ENCODE measurements around the gene TMEM88.

Gene TMEM88

DNA sequence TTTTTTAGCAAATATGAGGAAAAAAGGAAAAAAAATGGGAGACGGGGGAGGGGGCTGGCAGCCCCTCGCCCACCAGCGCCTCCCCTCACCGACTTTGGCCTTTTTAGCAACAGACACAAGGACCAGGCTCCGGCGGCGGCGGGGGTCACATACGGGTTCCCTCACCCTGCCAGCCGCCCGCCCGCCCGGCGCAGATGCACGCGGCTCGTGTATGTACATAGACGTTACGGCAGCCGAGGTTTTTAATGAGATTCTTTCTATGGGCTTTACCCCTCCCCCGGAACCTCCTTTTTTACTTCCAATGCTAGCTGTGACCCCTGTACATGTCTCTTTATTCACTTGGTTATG lies 1.2 kb upstream of the TMEM88 start:
- Histone ChIP-seq H4K20me1 (ENCODE audit: insufficient read depth, low read length, poor library complexity, severe bottlenecking) (peaks cover 16% of the 10 kb centered on the region), H3F3A (ENCODE audit: low read depth) (no peaks in the 10 kb centered on the region), H3K4me1 (ENCODE audit: insufficient read depth, low read length, poor library complexity, severe bottlenecking) (peaks cover 19% of the 10 kb centered on the region), H3K4me3 (ENCODE audit: low read length, poor library complexity, severe bottlenecking) (no peak overlapping the region), H3K4me2 (ENCODE audit: low read depth, low read length, poor library complexity, severe bottlenecking) (no peak overlapping the region), H3K36me3 (ENCODE audit: insufficient read depth, low read length) (peaks cover 45% of the 10 kb centered on the region; the same call in 1 of the 2 replicates), H3K9me3 (ENCODE audit: insufficient read depth, low read depth, low read length) (no peaks in the 10 kb centered on the region), H3K27me3 (ENCODE audit: insufficient read depth, low read length, poor library complexity, severe bottlenecking) (no peaks in the 10 kb centered on the region), H3K9me2 (replicated peaks; ENCODE audit: low read depth, low read length) (no peaks in the 10 kb centered on the region), H2AFZ (ENCODE audit: low read length) (no peak overlapping the region), H3K79me2 (ENCODE audit: insufficient read depth, low read length) (0 out of 2 replicates have a peak, but pooled peaks cover 7% of the 10 kb centered on the region), H3K9ac (ENCODE audit: low read depth, low read length, poor library complexity, severe bottlenecking) (no peak overlapping the region)
- no peak for TF ChIP-seq EZH2phosphoT487 (IDR thresholded peaks at IDR 0.05; ENCODE audit: borderline replicate concordance)
- TF ChIP-seq, protein P1, sequence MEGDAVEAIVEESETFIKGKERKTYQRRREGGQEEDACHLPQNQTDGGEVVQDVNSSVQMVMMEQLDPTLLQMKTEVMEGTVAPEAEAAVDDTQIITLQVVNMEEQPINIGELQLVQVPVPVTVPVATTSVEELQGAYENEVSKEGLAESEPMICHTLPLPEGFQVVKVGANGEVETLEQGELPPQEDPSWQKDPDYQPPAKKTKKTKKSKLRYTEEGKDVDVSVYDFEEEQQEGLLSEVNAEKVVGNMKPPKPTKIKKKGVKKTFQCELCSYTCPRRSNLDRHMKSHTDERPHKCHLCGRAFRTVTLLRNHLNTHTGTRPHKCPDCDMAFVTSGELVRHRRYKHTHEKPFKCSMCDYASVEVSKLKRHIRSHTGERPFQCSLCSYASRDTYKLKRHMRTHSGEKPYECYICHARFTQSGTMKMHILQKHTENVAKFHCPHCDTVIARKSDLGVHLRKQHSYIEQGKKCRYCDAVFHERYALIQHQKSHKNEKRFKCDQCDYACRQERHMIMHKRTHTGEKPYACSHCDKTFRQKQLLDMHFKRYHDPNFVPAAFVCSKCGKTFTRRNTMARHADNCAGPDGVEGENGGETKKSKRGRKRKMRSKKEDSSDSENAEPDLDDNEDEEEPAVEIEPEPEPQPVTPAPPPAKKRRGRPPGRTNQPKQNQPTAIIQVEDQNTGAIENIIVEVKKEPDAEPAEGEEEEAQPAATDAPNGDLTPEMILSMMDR (conservative IDR thresholded peaks at IDR 0.05; ENCODE audit: low read length) = no peak

DNA sequence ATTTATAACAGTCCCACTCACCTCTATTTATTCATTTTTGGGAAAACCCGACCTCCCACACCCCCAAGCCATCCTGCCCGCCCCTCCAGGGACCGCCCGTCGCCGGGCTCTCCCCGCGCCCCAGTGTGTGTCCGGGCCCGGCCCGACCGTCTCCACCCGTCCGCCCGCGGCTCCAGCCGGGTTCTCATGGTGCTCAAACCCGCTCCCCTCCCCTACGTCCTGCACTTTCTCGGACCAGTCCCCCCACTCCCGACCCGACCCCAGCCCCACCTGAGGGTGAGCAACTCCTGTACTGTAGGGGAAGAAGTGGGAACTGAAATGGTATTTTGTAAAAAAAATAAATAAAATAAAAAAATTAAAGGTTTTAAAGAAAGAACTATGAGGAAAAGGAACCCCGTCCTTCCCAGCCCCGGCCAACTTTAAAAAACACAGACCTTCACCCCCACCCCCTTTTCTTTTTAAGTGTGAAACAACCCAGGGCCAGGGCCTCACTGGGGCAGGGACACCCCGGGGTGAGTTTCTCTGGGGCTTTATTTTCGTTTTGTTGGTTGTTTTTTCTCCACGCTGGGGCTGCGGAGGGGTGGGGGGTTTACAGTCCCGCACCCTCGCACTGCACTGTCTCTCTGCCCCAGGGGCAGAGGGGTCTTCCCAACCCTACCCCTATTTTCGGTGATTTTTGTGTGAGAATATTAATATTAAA lies 638 bp upstream of the TMEM88 start:
- peaks cover 16% of the 10 kb centered on the region for H4K20me1 ChIP-seq (ENCODE audit: insufficient read depth, low read length, poor library complexity, severe bottlenecking)
- H2AFZ ChIP-seq (ENCODE audit: low read length) = no peak overlapping the region
- no peaks in the 10 kb centered on the region for H3F3A ChIP-seq (ENCODE audit: low read depth)
- H3K9me2 ChIP-seq (replicated peaks; ENCODE audit: low read depth, low read length) = no peaks in the 10 kb centered on the region
- no peak overlapping the region for H3K9ac ChIP-seq (ENCODE audit: low read depth, low read length, poor library complexity, severe bottlenecking)
- H3K9me3 ChIP-seq (ENCODE audit: insufficient read depth, low read depth, low read length) = no peaks in the 10 kb centered on the region
- H3K79me2 ChIP-seq (ENCODE audit: insufficient read depth, low read length) = 0 out of 2 replicates have a peak, but pooled peaks cover 8% of the 10 kb centered on the region
- TF ChIP-seq, protein P1 (conservative IDR thresholded peaks at IDR 0.05; ENCODE audit: low read length) = no peak
- no peak for TF ChIP-seq EZH2phosphoT487 (IDR thresholded peaks at IDR 0.05; ENCODE audit: borderline replicate concordance)
- no peak overlapping the region for H3K4me2 ChIP-seq (ENCODE audit: low read depth, low read length, poor library complexity, severe bottlenecking)
- peaks cover 39% of the 10 kb centered on the region; the same call in 1 of the 2 replicates for H3K36me3 ChIP-seq (ENCODE audit: insufficient read depth, low read length)
- peaks cover 19% of the 10 kb centered on the region for H3K4me1 ChIP-seq (ENCODE audit: insufficient read depth, low read length, poor library complexity, severe bottlenecking)
- no peaks in the 10 kb centered on the region for H3K27me3 ChIP-seq (ENCODE audit: insufficient read depth, low read length, poor library complexity, severe bottlenecking)
- H3K4me3 ChIP-seq (ENCODE audit: low read length, poor library complexity, severe bottlenecking) = no peak overlapping the region

DNA sequence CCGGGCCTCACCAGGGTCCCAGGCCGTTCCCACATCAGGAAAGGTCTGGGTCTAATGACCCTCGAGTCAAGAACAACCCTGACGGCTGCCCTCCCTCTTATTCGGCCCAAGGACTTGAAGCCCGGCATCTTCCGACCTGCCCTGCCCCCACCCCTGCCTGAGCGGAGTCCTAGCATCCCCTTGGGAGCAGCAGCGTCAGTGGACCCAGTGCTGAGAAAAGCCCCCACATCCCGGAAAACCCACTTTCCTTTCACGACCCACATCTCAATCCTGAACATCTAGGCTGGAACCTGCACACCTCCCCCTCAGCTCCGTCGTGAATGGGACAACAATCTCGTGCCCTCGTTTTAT lies 769 bp downstream of the TMEM88 start:
- Histone ChIP-seq H3K9me2 (replicated peaks; ENCODE audit: low read depth, low read length) (no peaks in the 10 kb centered on the region), H2AFZ (ENCODE audit: low read length) (no peak overlapping the region), H3K4me2 (ENCODE audit: low read depth, low read length, poor library complexity, severe bottlenecking) (no peak overlapping the region), H3K36me3 (ENCODE audit: insufficient read depth, low read length) (peaks cover 25% of the 10 kb centered on the region; the same call in 1 of the 2 replicates), H3F3A (ENCODE audit: low read depth) (no peaks in the 10 kb centered on the region), H3K4me1 (ENCODE audit: insufficient read depth, low read length, poor library complexity, severe bottlenecking) (peaks cover 19% of the 10 kb centered on the region), H3K4me3 (ENCODE audit: low read length, poor library complexity, severe bottlenecking) (no peak overlapping the region), H4K20me1 (ENCODE audit: insufficient read depth, low read length, poor library complexity, severe bottlenecking) (peaks cover 11% of the 10 kb centered on the region), H3K9ac (ENCODE audit: low read depth, low read length, poor library complexity, severe bottlenecking) (no peak overlapping the region), H3K27me3 (ENCODE audit: insufficient read depth, low read length, poor library complexity, severe bottlenecking) (no peaks in the 10 kb centered on the region), H3K79me2 (ENCODE audit: insufficient read depth, low read length) (peaks cover 14% of the 10 kb centered on the region; the same call in 1 of the 2 replicates), H3K9me3 (ENCODE audit: insufficient read depth, low read depth, low read length) (no peaks in the 10 kb centered on the region)
- TF ChIP-seq EZH2phosphoT487 (IDR thresholded peaks at IDR 0.05; ENCODE audit: borderline replicate concordance) = no peak
- TF ChIP-seq, protein P1 (conservative IDR thresholded peaks at IDR 0.05; ENCODE audit: low read length) = no peak

Measured in Loucy (cell line).